HG03571 (cell line): ENCODE measurements around the gene ELOB.

Experiments
- ATAC-seq: cut with Tn5 transposase; IDR thresholded peaks from one replicate; pipeline ENCODE4 v1.9.1; 2021; ENCODE audit not compliant: unreplicated experiment

Gene ELOB

GRCh38 chr16:2777231-2777902, at the start of gene ELOB:
Gene ELOB (minus strand): TSS chr16:2777280. CDS start chr16:2777239, 41 bp downstream.
- peak; percentile 71 for ATAC-seq

DNA sequence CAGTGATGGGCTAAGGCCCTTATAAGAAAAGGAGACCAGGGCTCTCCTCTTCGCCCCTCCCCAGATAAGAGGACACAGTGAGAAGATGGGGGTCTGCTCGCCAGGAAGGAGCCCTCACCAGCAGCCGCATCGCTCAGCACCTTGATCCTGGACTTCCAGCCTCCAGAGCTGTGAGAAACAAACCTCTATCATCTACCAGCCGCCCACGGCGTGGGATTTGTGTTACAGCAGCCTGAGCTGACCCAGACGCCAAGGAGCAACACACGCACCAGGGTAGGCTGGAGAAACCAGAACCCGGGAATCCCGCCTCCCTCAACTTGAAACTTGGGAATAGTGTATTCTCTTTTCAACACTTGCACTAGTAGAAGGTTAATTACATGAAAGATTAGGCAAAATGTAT, 48.8 kb upstream of the ELOB start:
- no peak for ATAC-seq

DNA sequence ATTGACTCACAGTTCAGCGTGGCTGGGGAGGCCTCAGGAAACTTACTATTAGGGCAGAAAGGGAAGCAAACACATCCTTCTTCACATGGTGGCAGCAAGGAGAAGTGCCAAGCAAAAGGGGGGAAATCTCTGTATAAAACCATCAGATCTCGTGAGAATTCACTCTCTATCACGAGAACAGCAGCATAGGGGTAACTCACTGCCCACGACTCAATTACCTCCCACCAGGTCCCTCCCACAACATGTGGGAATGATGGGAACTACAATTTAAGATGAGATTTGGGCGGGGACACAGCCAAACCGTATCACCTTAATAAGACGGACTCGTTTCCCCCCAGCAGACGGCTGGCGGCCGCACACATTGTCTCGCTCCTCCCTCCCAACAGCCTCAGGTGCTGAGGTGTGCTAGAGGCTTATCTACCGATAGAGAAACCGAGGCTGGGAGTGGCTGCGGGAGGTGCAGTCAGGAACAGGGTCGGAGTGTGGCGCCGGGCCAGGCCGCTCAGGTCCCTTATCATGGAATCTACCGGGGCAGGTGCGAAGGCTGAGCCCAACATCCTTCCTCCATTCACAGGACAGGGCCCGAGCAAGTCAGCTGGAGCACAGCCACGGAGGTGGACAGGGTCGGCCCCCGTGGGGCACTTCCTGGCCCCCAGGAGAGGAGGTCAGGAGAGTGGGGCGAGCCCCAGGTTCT, 48.1 kb upstream of the ELOB start:
- no peak for ATAC-seq

- no peak for ATAC-seq
These were observed 47.5 kb upstream of the ELOB start for GRCh38 chr16:2824626-2825025.

DNA sequence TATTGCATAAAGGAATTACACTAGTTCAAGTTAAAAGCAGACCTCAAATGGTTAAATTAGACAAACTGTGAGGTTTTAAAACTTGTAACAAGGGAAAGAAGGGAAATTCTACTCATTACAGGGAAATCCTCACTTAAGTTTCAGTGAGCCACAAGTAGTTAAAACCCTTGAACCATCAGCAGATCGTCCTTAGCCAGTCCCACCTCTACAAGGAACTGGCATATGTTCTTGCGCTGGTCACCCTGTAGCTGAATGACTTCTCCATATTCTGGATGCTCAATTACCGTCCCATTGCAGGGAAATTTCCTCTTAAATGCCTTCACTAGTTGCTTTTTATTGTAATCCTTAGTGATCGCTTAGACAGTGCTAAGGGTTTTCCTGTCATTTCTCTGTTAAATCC, 45.4 kb upstream of the ELOB start:
- ATAC-seq: no peak

GRCh38 chr16:2822158-2822495, 45.0 kb upstream of the ELOB start:
- no peak for ATAC-seq

- no peak for ATAC-seq
These were observed 44.5 kb upstream of the ELOB start for GRCh38 chr16:2821487-2822157.

- no peak for ATAC-seq
These were observed 43.9 kb upstream of the ELOB start for GRCh38 chr16:2820836-2821486.

DNA sequence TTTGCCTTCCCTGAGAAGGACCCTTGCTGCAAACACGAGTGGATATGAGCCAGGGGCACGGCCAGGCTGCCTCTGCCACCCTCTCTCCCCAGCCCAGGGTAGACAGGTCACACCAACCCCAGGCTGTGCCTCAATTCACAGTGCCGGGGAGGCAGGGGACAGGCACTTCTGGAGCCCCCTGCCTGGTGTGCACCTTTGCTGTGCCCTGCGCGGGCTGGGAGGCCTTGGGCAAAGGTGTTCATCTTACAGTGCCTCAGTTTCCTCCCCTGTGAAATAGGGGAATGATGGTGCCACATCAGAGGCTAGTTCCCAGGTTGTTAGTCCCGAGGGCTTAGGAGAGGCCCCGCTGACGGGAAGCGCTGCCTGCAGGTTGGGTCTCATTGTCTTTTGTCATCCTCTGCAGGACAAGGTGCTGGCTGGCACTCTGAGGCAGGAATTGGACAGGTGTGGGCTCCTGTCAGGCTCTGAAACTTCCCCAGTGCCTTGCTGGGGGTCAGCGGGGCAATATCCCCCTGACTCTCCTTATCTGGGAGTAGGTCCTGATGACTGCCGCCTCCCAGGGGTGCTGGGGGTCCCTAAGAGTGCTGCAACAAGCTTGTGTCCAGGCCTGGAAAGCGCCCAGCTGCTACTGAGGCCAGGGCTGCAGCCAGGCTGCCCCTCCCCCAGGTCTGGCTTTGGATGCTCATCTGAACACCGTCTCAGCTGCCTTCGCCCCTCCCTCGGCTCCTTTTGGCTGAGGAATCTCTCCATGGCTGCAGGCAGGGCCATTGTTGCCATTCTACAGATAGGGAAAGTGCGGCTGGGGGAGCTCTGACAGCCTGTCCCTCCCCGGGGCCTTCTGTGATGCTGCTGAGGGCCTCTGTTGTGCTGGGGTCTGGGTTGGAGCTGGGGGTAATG, 43.1 kb upstream of the ELOB start:
- ATAC-seq: no peak

DNA sequence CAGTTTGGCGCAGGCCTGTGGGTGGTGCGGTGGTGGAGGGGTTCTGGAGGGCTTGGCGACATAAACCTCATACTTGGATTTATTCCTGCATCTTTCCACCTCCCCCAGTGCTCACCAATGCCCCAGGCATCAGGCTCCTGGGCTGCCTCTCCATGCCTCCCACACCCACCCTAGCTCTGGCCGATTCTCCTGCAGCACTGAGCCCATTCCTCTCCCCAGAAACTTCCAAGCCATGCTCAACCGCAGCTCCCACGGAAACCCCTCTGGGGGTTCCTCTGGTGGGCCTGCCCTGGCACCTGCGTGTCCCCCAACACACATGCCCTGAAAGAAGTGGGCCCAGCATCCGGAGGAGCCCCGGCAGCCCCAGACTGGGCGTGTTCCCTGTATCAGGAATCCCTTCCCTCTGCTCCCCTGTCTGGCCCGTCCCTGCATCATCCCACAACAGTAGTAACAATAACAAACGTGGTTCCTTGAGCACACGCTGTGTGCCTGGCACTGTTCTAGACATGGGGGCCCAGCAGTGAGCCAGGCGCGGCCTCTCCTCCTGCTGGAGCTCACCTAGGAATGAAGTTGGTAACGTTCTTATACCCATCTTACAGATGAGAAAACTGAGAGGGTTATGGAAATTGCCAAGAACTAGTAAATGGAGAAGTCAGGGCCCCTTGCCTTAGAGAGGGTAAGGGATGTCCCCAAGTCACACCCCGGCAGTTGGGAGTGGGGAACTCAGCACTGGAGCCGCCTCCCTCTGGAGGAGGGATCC, 42.3 kb upstream of the ELOB start:
- no peak for ATAC-seq

DNA sequence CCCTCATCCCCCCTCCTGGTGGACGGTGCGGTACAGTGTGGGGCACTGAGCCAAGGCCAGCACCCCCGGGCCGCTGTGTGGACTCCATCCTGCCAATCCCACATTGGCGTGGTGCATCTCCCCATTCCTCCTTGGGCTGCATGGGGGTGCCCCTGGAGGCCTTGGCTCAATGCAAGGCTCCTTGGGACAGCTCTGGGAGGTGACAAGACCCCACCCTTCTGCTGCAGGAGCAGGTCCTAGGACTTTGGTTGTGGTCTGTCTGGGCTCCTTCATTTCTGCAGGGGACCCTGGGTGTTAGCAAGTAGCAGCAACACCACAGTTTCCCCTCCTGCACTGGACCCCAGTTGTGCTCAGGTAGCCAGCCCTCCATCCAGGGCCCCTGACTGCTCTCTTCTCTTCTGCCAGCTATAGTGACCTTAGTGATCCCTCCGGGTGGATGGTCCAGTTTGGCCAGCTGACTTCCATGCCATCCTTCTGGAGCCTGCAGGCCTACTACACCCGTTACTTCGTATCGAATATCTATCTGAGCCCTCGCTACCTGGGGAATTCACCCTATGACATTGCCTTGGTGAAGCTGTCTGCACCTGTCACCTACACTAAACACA, 41.3 kb upstream of the ELOB start:
- no peak for ATAC-seq

DNA sequence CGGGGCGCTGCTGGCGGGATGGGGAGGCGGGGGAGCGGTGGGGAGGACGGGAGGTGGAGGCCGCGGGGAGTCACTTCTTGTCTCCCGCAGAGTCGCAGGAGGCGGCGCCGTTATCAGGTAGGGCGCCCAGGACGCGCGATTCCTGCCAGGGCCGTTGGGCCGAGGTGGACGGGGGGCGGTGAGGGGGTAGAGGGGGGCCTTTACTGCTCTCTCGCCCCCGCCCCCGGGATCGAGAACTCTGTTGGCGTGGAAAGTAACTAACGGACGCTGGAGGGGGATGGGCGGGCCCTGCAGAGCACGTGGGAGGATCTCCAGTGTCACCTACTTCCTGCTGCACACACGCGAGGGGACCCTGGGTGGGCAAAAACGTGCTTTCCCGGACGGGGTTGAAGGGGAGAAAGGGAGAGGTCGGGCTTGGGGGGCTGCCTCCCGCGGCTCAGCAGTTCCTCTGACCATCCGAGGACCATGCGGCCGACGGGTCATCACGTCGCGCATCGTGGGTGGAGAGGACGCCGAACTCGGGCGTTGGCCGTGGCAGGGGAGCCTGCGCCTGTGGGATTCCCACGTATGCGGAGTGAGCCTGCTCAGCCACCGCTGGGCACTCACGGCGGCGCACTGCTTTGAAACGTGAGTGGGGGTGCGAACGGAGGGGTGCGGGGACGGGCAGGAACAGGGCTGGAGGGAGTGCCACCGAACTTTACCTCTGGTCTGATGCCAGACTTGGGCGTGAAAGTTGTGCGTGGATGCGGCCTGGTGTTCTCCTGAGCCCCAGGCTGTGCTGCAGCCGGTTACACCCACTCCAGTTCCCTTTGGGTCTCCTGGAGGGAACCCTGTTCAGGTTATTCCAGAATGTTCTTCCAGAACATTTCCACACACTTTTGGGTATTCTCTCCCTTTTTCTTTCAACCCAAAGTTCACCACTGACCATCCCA, 40.5 kb upstream of the ELOB start:
- ATAC-seq: no peak

- ATAC-seq: no peak
These were observed 39.8 kb upstream of the ELOB start, which contains the start of gene PRSS21 for GRCh38 chr16:2816751-2817339. Gene PRSS21 (plus strand): TSS chr16:2817237. CDS start chr16:2817269, 32 bp downstream.

DNA sequence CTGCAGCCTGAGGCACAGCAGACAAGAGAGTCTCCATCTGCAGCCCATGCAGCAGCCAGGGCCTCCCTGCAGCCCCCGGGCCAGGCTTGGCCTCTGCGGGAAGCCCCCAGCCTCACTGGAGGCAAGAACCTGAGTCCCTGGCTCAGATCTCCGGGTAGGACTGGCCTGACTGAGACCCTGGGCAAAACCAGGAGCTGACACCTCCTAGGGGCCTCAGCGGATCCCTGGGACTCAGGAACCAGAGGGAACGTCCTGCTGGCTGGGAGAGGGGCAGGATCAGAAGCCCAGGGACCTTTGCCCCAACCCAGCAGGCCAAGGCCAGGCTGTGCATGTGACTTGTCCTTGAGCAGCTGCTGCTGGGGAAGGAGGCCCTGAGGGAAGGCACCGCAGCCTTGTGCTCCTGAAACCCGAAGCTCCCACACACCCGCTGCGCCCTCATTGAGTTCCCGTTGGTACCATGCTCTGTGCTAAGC, 38.3 kb upstream of the ELOB start:
- no peak for ATAC-seq

GRCh38 chr16:2814551-2815298, 37.6 kb upstream of the ELOB start:
- ATAC-seq: no peak

DNA sequence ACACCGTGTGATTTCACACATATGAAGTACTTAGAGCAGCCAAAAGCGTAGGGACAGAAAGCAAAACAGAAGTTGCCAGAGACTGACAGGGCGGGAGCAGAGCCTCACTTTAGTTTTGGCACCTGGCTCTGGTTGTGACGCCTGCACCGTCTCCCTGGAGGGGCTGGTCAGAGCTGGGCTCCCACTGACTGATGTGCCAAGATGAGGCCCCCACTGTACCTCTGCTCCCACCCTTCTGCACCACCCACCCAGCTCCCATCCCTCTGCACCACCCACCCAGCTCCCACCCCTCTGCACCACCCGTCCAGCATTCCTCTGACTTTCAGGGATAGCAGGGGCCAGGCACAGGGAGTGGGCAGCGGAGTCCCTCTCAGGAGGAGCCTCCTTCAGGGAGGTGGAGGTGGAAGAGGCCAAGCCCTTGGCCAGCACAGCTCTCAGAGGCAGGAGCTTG, 36.7 kb upstream of the ELOB start:
- ATAC-seq: no peak
